Activated T-helper 1 cell treated with anti-CD3 and anti-CD28 coated beads, Interleukin-12 subunit alpha, Interleukin-12 subunit beta, Interleukin-2, Interleukin-4 antibody, amounts not matched to agents 30 ng/mL and 10 ng/mL and 1 ng/mL, durations not matched to agents 14 hours and 24 hours and 36 hours (primary cell): ENCODE results near the gene LRP2. TPM values are rescaled to one million over a fixed set of nuclear protein-coding genes. Genes with fewer than 3 reads are reported as not detected.

Source experiments
- DNase-seq: peaks from one replicate; pipeline ENCODE4 v3.0.0; 2021; ENCODE audit warnings: low spot score
- H3K27ac Mint-ChIP-seq: one replicate; pipeline ENCODE4 v1.8.0; 2021; ENCODE audit warnings: mild to moderate bottlenecking, mixed read lengths
- H3K27me3 Mint-ChIP-seq: one replicate; pipeline ENCODE4 v1.8.0; 2022; ENCODE audit warnings: mild to moderate bottlenecking, moderate library complexity, mixed read lengths; ENCODE audit not compliant: insufficient read depth
- H3K36me3 Mint-ChIP-seq: one replicate; pipeline ENCODE4 v1.8.0; 2021; ENCODE audit warnings: low read depth, mixed read lengths
- H3K4me1 Mint-ChIP-seq: one replicate; pipeline ENCODE4 v1.8.0; 2021; ENCODE audit warnings: low read depth, mixed read lengths
- H3K4me3 Mint-ChIP-seq: one replicate; pipeline ENCODE4 v1.8.0; 2021; ENCODE audit warnings: mild to moderate bottlenecking, moderate library complexity, mixed read lengths
- H3K9me3 Mint-ChIP-seq: one replicate; pipeline ENCODE4 v1.8.0; 2021; ENCODE audit warnings: mixed read lengths
- intact Hi-C: fragments of 100-400 bp; cut with micrococcal nuclease; formaldehyde crosslinking; loops from one replicate; pipeline ENCODE4 v1.15.1; 2024
- total RNA-seq: library from RNA; stranded (reverse); gene quantifications from 2 replicates; pipeline ENCODE4 v1.2.3, GENCODE V29; 2022

LRP2 gene
- total RNA-seq, 1 donor from 2014 or later: 0.05 TPM

DNA sequence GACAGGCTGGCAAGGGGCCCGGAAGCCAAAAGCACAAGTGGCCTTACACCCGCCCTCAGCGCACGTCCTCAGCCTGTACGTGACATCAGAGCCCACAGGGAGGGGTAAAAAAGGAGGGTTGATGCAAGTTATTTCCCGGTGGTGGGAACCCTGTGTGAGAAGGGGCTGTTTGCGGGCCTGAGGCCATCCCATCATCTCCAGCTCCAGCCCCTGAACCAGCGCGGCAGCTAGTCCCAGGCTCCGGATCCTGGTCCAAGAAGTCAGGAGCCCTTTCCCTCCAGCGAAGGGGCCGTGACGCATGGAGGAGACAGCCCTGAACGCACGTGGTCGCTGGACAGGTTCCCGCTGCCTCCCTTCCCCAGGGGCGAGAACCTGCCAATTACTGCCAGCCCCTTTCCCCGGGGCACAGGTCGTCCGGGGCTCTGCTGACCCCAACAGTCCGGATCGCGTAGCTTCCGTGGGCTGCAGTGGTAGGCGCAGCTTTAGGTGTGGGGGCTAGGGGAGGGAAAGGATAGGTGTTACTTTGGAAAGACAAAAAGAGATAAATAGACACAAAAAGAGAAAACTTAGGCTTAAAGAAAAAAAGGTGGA lies 1.3 kb upstream of the LRP2 start:
- H3K4me3 Mint-ChIP-seq: peak overlapping the region; percentile 88
- peaks cover 46% of the 10 kb centered on the region for H3K27me3 Mint-ChIP-seq
- H3K4me1 Mint-ChIP-seq: peaks cover 31% of the 10 kb centered on the region
- H3K27ac Mint-ChIP-seq: peak overlapping the region; percentile 75
- no peaks in the 10 kb centered on the region for H3K9me3 Mint-ChIP-seq
- peak; percentile 41 for DNase-seq
- H3K36me3 Mint-ChIP-seq: peaks cover 4% of the 10 kb centered on the region
- intact Hi-C loops: loop anchor here (2.0 to 10.0 kb wide), 5 partner anchors 99 to 1117 kb away; partner anchors contain the start of genes CFAP210, PHOSPHO2, SSB and STK39

DNA sequence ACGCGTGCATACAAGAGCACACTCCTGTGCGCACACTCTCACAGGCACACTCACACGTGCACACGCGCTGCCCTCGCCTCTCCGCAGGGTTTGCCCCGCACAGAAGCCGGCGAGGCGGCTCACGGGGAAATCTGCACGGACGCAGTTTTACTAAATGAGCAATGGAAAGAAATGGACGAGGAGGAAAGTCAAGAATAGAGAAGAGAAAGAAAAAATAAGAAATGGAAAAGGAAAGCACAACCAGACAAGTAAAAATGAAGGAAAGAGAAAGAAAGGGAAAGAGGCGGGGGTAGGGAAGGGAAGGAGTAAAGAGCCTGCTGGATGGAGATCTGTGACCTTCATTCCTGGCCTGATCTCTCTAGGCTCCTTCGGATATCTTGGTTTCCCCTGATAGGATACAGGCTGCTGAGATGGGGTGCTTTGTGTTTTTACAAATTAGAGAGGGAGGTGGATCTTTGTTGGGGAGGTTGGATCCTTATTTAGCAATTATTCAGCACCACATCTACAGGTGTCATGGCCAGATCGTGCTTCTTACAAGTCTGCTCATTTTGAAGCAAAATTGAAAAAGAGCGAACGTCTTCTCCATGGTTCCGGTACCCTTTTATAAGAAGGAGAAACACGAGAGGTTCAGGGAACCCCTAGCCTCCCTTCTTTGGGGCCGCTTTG lies 693 bp upstream of the LRP2 start:
- Mint-ChIP-seq H3K36me3 (peaks cover 4% of the 10 kb centered on the region), H3K4me1 (peaks cover 31% of the 10 kb centered on the region), H3K9me3 (no peaks in the 10 kb centered on the region), H3K4me3 (peak overlapping the region; percentile 88), H3K27me3 (peaks cover 51% of the 10 kb centered on the region), H3K27ac (peak overlapping the region; percentile 75)
- intact Hi-C loops: loop anchor here (2.0 to 10.0 kb wide), 5 partner anchors 99 to 1116 kb away; partner anchors contain the start of genes CFAP210, PHOSPHO2, SSB and STK39
- DNase-seq: peak; percentile 0

DNA sequence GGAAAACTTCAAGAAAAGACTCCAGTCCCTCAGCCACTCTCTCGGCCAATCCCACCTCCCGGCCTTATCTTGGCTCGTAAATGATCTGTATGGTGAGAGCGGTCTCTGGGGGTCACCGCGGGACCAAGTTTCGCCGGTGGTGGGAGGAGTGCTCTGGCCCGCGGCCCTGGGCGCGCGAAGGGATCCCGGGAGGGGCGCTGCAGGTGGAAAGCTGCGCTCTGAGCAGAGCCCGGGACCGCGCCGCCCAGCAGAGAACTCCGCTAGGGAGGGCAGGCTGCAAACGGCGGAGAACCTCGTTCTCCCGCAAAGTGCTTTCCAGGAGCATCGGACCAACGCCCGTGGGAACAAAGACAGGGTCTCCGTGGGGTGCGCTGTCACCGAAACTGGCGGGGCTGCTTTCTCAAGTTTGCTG lies 622 bp downstream of the LRP2 start:
- Mint-ChIP-seq H3K4me3 (peak overlapping the region; percentile 27), H3K27me3 (peaks cover 54% of the 10 kb centered on the region), H3K36me3 (peaks cover 4% of the 10 kb centered on the region), H3K9me3 (no peaks in the 10 kb centered on the region), H3K27ac (no peak overlapping the region), H3K4me1 (peaks cover 31% of the 10 kb centered on the region)
- peak; percentile 0 for DNase-seq
- intact Hi-C loops: loop anchor here (2.0 to 10.0 kb wide), 5 partner anchors 101 to 1115 kb away; partner anchors contain the start of genes CFAP210, PHOSPHO2, SSB and STK39

DNA sequence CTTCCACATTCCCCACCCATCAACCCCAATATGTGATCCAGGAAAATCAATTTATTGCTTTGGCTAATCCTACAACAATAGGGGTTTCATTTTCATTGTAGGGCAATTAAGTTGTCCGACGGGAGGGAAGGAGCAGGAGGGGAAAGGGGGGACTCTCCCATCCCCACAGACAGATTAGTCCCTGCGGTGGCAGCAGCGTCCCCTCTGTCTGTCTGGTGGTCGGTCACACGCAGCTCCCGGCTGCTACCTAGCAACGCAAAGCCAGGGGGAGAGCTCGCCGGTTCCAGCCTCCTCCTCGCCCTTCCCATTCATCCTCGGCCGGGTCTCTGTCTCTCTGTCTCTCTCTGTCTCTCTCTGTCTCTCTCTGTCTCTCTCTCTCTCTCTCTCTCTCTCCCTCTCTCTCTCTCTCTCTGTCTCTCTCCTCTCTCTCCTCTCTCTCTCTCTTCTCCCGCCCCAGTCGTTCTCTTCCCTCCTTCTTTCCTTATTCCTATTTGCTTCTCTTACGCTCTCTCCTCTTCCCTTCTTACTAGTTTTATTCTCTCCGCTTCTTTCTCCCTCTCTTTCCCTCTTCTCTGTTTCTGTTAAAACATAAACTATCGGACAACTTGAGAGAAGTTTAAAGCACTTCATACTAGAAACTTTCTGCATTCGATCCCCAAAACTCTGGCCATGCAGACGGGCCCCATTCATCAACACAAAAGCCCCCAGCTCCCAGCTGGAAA lies 1.2 kb downstream of the LRP2 start:
- H3K36me3 Mint-ChIP-seq: peaks cover 4% of the 10 kb centered on the region
- H3K4me3 Mint-ChIP-seq: peak overlapping the region; percentile 27
- H3K27me3 Mint-ChIP-seq: peaks cover 60% of the 10 kb centered on the region
- H3K9me3 Mint-ChIP-seq: no peaks in the 10 kb centered on the region
- H3K27ac Mint-ChIP-seq: no peak overlapping the region
- intact Hi-C loops: loop anchor here (5.0 to 10.0 kb wide), 4 partner anchors 101 to 434 kb away; partner anchors contain the start of genes CFAP210, PHOSPHO2 and SSB
- no peak for DNase-seq
- peaks cover 31% of the 10 kb centered on the region for H3K4me1 Mint-ChIP-seq

DNA sequence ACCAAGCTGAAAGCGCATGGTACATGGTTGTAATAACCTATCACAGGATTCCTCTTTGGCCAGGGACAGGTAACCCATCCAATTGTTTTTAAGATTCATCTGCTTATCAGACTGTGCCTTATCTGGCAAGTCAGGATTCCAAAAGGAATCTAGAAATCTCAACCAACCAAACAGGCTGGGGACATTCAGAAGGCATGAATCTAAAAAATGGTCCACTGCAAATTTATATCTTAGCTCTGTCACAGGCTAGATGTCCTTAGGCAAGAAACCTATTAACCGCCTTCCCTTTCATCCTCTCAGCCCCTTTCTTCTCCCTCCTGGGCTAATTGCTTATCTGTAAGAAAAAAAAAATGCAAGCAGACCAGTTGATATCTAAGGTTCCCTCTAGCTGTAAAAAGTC lies 4.3 kb downstream of the LRP2 start:
- Mint-ChIP-seq H3K4me1 (peaks cover 8% of the 10 kb centered on the region), H3K27me3 (peaks cover 52% of the 10 kb centered on the region), H3K9me3 (no peaks in the 10 kb centered on the region), H3K27ac (no peak overlapping the region), H3K4me3 (no peak overlapping the region), H3K36me3 (peaks cover 4% of the 10 kb centered on the region)
- no peak for DNase-seq
- intact Hi-C loops: no loop called here

DNA sequence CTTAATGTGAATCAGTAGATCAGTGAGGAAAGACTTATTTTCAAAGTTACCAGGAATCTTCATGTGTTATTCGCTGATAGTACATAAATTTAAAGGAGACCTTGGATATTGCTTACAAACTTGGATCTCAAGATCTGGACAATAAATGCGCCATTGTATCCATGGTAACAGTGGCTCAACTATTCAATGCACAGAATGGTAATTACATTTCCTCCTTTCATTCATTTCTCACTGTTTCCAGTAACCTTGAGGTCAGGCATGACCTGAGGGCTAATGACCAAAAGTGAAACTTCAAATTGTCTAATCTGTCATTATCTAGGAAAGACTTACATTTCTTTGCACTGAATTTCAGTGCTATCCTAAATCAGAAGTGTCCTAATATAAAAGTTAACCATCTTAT lies 8.1 kb downstream of the LRP2 start:
- intact Hi-C loops: no loop called here
- DNase-seq: no peak
- H3K36me3 Mint-ChIP-seq: no peaks in the 10 kb centered on the region
- no peaks in the 10 kb centered on the region for H3K9me3 Mint-ChIP-seq
- H3K27me3 Mint-ChIP-seq: peaks cover 22% of the 10 kb centered on the region
- no peak overlapping the region for H3K4me3 Mint-ChIP-seq
- H3K27ac Mint-ChIP-seq: no peak overlapping the region
- no peaks in the 10 kb centered on the region for H3K4me1 Mint-ChIP-seq

DNA sequence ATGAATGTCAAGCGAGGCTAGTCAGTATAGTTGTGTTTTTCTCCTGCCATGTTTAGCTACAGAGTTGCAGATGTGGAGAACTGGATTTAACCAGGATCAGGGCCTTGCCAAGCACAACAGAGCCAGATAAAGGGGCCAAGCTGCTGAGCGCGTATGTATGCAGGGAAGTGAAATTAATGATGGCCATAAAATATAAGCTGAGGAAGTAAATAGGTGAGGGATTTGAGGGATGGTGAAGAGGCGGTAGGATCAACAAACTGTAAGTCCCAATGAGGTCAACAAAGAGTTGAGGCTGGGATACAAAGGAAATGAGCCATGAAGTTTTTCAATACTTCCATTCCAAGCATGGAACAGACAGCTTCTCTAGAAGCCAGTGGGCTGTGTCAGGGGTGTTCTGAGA lies 10.6 kb downstream of the LRP2 start:
- intact Hi-C loops: no loop called here
- no peaks in the 10 kb centered on the region for H3K36me3 Mint-ChIP-seq
- H3K27me3 Mint-ChIP-seq: peaks cover 14% of the 10 kb centered on the region
- no peaks in the 10 kb centered on the region for H3K4me1 Mint-ChIP-seq
- H3K4me3 Mint-ChIP-seq: no peak overlapping the region
- DNase-seq: no peak
- no peak overlapping the region for H3K27ac Mint-ChIP-seq
- H3K9me3 Mint-ChIP-seq: no peaks in the 10 kb centered on the region

DNA sequence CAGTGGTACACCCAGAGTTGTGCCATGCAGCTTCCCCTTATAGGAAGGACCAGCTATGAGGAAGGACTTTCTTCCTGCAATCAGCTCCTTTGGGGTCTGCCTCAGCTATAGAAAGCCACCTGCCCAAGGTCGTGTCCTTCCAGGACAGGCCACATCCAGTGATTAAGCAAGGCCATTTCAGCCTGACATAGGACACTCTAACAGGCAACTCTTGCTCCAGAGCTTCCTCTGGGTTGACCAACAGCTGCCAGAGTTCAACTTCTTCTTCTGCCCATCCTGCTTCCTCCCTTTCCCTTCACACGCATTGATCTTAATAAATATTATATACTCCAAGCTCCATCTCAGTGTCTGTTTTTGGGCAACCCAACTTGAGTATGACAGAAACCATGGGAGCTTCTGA lies 12.8 kb downstream of the LRP2 start:
- H3K27me3 Mint-ChIP-seq: peaks cover 4% of the 10 kb centered on the region
- H3K27ac Mint-ChIP-seq: no peak overlapping the region
- no peak overlapping the region for H3K4me3 Mint-ChIP-seq
- H3K4me1 Mint-ChIP-seq: no peaks in the 10 kb centered on the region
- no peaks in the 10 kb centered on the region for H3K36me3 Mint-ChIP-seq
- H3K9me3 Mint-ChIP-seq: no peaks in the 10 kb centered on the region
- no peak for DNase-seq
- intact Hi-C loops: no loop called here

DNA sequence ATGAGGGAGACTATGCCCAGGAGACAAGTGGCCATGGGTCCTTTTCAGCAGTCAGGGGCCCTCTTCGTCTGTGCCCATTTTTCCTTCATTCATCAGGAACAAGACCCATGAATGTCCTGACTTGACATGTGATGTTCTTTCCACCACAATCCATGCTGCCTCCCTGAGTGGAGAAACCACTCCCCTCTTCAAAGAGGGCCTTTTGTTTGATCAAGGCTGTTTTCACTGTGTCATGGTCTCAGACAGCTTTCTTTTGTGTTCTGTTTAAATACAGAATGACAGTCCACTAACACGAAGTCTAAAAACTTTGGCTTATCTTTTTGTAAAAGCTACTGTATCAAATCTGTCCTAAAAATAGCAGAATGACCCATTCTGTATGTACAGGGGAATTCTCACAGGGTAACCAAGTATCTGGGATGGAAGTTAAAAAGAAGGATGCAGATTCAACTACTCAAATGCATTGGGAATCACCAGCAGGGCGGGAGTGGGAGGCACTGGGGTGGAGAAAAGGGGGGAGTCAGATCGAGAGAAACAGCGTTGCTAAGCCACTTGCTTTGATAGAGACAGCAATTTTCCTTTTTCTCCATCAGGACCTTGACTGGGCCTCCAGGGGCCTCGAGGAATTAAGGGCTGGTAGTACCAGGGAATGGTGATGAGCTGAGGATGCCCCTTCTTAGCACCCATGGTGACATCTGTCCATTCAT lies 13.9 kb downstream of the LRP2 start:
- intact Hi-C loops: no loop called here

DNA sequence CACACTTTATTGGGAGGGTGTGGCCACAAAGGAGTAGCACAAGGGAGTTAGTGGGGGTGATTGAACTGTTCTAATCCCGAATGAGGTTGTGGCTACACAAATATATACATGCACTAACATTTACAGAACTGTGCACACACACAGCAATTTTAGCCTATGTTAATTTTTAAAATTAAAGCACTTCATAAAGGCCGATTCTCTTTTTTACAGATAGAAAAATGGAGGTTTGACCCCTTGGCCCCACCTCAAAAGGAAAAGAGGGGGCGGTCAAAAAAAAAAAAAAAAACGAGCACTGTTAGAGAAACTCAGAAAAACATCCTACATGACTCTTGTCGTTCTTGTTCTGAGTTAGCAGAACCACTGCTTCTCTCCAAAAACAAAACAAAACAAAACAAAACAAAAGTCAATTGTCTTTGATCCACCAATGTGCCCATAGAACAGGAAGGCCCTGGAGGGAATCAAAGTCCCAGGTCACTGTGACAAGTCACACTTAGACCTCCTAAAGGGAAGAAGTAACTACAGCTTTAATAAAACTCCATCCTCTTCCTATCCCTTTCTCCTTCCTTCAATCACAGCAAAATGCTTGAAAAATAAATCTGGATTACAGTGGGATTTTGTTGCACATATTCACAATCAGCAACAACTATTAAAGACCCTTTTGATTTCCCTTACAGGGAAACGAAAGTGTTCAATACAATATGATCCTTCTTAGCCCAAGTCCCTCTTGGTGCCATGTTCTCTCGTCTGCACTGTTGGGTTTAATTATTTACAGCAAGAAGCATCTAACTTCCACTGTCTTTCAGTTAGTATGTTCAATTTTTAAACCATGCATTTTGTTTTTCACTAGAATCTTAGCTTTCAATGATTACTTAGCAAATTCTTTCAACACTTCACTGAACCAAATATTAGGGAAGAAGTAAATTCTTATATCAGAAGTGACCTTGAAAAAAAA lies 16.6 kb downstream of the LRP2 start:
- no peaks in the 10 kb centered on the region for H3K36me3 Mint-ChIP-seq
- DNase-seq: no peak
- H3K4me3 Mint-ChIP-seq: no peak overlapping the region
- H3K4me1 Mint-ChIP-seq: no peaks in the 10 kb centered on the region
- no peak overlapping the region for H3K27ac Mint-ChIP-seq
- H3K9me3 Mint-ChIP-seq: no peaks in the 10 kb centered on the region
- peaks cover 16% of the 10 kb centered on the region for H3K27me3 Mint-ChIP-seq
- intact Hi-C loops: no loop called here

More for the DNA sequence above, 13.9 kb downstream of the LRP2 start:
- Mint-ChIP-seq H3K27ac (no peak overlapping the region), H3K36me3 (no peaks in the 10 kb centered on the region), H3K27me3 (peaks cover 7% of the 10 kb centered on the region), H3K9me3 (no peaks in the 10 kb centered on the region), H3K4me1 (no peaks in the 10 kb centered on the region), H3K4me3 (no peak overlapping the region)
- no peak for DNase-seq

DNA sequence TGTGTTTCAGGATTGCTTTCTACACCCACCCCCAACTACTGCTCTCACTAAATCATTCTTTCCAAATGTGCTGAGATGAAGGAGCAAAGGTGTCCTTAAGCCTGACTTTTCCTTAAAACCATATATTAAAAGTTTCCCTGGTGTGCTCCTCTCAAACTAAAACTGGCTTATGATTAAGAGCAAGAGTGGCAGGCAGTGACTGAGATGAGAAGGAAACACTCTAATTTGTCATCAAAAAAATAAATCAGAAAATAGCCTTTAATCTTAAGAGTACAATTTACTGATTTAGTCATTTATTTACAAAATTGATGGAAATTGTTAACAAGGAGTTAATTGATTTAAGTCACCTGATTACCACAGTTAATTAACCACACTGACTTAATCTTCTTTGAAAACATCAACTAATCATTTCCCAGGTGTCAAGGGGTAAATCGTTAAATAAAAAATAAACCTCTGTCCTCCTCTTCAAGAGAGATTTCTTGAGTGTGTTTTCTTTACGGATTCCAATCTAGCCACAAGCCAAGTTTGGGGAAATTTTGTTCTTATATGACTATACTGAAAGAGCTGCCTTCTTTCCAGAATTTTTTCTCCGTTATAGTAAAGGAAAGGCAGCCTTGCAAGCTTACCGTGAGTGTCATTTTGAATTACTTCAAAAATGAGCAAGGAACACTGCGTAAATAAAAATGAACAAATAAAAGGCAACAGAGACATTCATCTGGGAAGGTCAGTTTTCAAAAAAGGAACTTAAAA lies 17.4 kb downstream of the LRP2 start:
- no peak for DNase-seq
- Mint-ChIP-seq H3K4me1 (no peaks in the 10 kb centered on the region), H3K4me3 (no peak overlapping the region), H3K27me3 (peaks cover 20% of the 10 kb centered on the region), H3K9me3 (no peaks in the 10 kb centered on the region), H3K36me3 (no peaks in the 10 kb centered on the region), H3K27ac (no peak overlapping the region)
- intact Hi-C loops: no loop called here
